GM23248 (cell line): ENCODE results near the gene MALT1. TPM values are rescaled to one million over a fixed set of nuclear protein-coding genes. Genes with fewer than 3 reads are reported as not detected.
A peak's percentile ranks its signal among the peaks of the same experiment; 100 is the strongest.

ENCODE experiments used
- DNase-seq: peaks from one replicate; pipeline ENCODE4 v3.0.0-alpha.2; 2015
- H2AFZ ChIP-seq: fragments of 200-600 bp; sonication (generic); 2 replicates; pipeline ENCODE4 v1.6.1; 2016; ENCODE audit warnings: antibody characterized with exemption
- H3F3A ChIP-seq: fragments of 200-600 bp; sonication (generic); 2 replicates; pipeline ENCODE4 v1.6.1; 2016; ENCODE audit warnings: mild to moderate bottlenecking, antibody characterized with exemption, mixed run types; ENCODE audit not compliant: insufficient read depth
- H3K27ac ChIP-seq: fragments of 200-600 bp; sonication (generic); 2 replicates; pipeline ENCODE4 v1.5.1; 2016; ENCODE audit warnings: mild to moderate bottlenecking
- H3K27me3 ChIP-seq: fragments of 200-600 bp; sonication (generic); replicated peaks from 2 replicates; pipeline ENCODE4 v1.6.1; 2016; ENCODE audit warnings: mild to moderate bottlenecking; ENCODE audit not compliant: insufficient read depth
- H3K36me3 ChIP-seq: fragments of 200-600 bp; sonication (generic); 2 replicates; pipeline ENCODE4 v1.6.1; 2016; ENCODE audit warnings: low read depth, mild to moderate bottlenecking
- H3K4me1 ChIP-seq: fragments of 200-600 bp; sonication (generic); 2 replicates; pipeline ENCODE4 v1.6.1; 2016; ENCODE audit warnings: mild to moderate bottlenecking; ENCODE audit not compliant: insufficient read depth
- H3K4me2 ChIP-seq: fragments of 200-600 bp; sonication (generic); one replicate; pipeline ENCODE4 v1.6.1; 2016; ENCODE audit warnings: mild to moderate bottlenecking; ENCODE audit not compliant: unreplicated experiment
- H3K4me3 ChIP-seq: fragments of 200-600 bp; sonication (generic); 2 replicates; pipeline ENCODE4 v1.5.1; 2016; ENCODE audit warnings: mild to moderate bottlenecking
- H3K79me2 ChIP-seq: fragments of 200-600 bp; sonication (generic); 2 replicates; pipeline ENCODE4 v1.6.1; 2016; ENCODE audit warnings: mild to moderate bottlenecking; ENCODE audit not compliant: insufficient read depth
- H3K9ac ChIP-seq: fragments of 200-600 bp; sonication (generic); 2 replicates; pipeline ENCODE4 v1.6.1; 2016; ENCODE audit warnings: mild to moderate bottlenecking
- H3K9me2 ChIP-seq: fragments of 200-600 bp; sonication (generic); 2 replicates; pipeline ENCODE4 v1.6.1; 2016; ENCODE audit warnings: mixed run types, mild to moderate bottlenecking, moderate library complexity; ENCODE audit not compliant: insufficient read depth
- H3K9me3 ChIP-seq: fragments of 200-600 bp; sonication (generic); one replicate; pipeline ENCODE4 v1.6.1; 2017; ENCODE audit warnings: low read depth
- H4K20me1 ChIP-seq: fragments of 200-600 bp; sonication (generic); 2 replicates; pipeline ENCODE4 v1.6.0; 2016; ENCODE audit not compliant: insufficient read depth
- EZH2 ChIP-seq: fragments of 200-600 bp; sonication (generic); IDR thresholded peaks from 2 replicates; pipeline ENCODE4 v1.6.1; 2018; ENCODE audit warnings: antibody characterized with exemption, mild to moderate bottlenecking; ENCODE audit not compliant: insufficient read depth, poor library complexity, severe bottlenecking
- EZH2phosphoT487 ChIP-seq: fragments of 200-600 bp; sonication (generic); IDR thresholded peaks from 2 replicates; pipeline ENCODE4 v1.6.1; 2018; ENCODE audit warnings: antibody characterized with exemption, moderate library complexity, mild to moderate bottlenecking, low read depth; ENCODE audit not compliant: insufficient read depth
- WGBS, 2 experiments: methylation state at CpG; one replicate each; pipeline ENCODE4 v1.1.6; 2015 to 2017; ENCODE audit warnings: low lambda C conversion rate in 2 of 2, low coverage in 1 of 2; ENCODE audit errors: missing lambda C conversion rate in 2 of 2; 5-methylcytosine and 5-hydroxymethylcytosine counted together
- in situ Hi-C: fragments of 300-500 bp; cut with MboI; formaldehyde crosslinking; loops from 2 replicates; pipeline ENCODE4 v1.15.0; 2020
- polyA plus RNA-seq: library from polyadenylated mRNA; unstranded; fragments of >200 nt; fragmentation: Nextera tagmentation; extraction: Ambion mirVana; gene quantifications from 2 replicates; pipeline ENCODE4 v1.2.1, GENCODE V29; 2016
- total RNA-seq: library from RNA; depleted of rRNA; stranded (reverse); fragments of >200 nt; shearing (Covaris generic); gene quantifications from 2 replicates; pipeline ENCODE4 v1.2.3, GENCODE V29; 2014

The MALT1 gene
- total and polyA plus RNA-seq, 2 experiments from 2014 or later, result 12.6 to 42.5 TPM

GRCh38 chr18:58715540-58715939 is 44.3 kb downstream of the MALT1 start:
- in situ Hi-C loops, result no loop called here
- WGBS, 2 experiments, result 78 to 82% methylated on average over 2 of the region's 2 CpGs
- H3F3A ChIP-seq, result no peaks in the 10 kb centered on the region
- no peak overlapping the region for H3K4me2 ChIP-seq
- H3K27me3 ChIP-seq, result no peaks in the 10 kb centered on the region
- H3K27ac ChIP-seq, result no peak overlapping the region
- no peak overlapping the region for H2AFZ ChIP-seq
- H3K9ac ChIP-seq, result no peak overlapping the region
- no peaks in the 10 kb centered on the region for H3K79me2 ChIP-seq
- TF ChIP-seq EZH2 (no peak), EZH2phosphoT487 (no peak)
- DNase-seq, result no peak
- no peaks in the 10 kb centered on the region for H4K20me1 ChIP-seq
- peaks cover 58% of the 10 kb centered on the region for H3K36me3 ChIP-seq
- no peak overlapping the region for H3K4me3 ChIP-seq
- H3K4me1 ChIP-seq, result no peaks in the 10 kb centered on the region
- H3K9me3 ChIP-seq, result no peaks in the 10 kb centered on the region
- no peaks in the 10 kb centered on the region for H3K9me2 ChIP-seq

- in situ Hi-C loops, result no loop called here
- WGBS, 2 experiments, result 96 to 98% methylated on average over 4 of the region's 4 CpGs
- no peak overlapping the region for H3K27ac ChIP-seq
Measured at GRCh38 chr18:58716060-58716756, 44.9 kb downstream of the MALT1 start.

GRCh38 chr18:58721566-58722239 is 50.4 kb downstream of the MALT1 start:
- Histone ChIP-seq H3F3A (no peaks in the 10 kb centered on the region), H3K9me2 (no peaks in the 10 kb centered on the region), H3K27me3 (no peaks in the 10 kb centered on the region), H3K36me3 (peaks cover 37% of the 10 kb centered on the region), H3K9ac (no peak overlapping the region), H3K79me2 (no peaks in the 10 kb centered on the region; the same call in 1 of the 2 replicates), H4K20me1 (no peaks in the 10 kb centered on the region), H3K9me3 (no peaks in the 10 kb centered on the region), H3K4me2 (no peak overlapping the region), H2AFZ (no peak overlapping the region), H3K4me1 (peaks cover 9% of the 10 kb centered on the region), H3K27ac (peak overlapping the region; percentile 4; the same call in 1 of the 2 replicates), H3K4me3 (no peak overlapping the region)
- TF ChIP-seq EZH2 (no peak), EZH2phosphoT487 (no peak)
- DNase-seq, result peak; percentile 34
- 74 to 75% methylated on average over 9 of the region's 9 CpGs for WGBS, 2 experiments
- in situ Hi-C loops, result no loop called here

More at GRCh38 chr18:58716060-58716756, 44.9 kb downstream of the MALT1 start:
- Histone ChIP-seq H3K9me3 (no peaks in the 10 kb centered on the region), H3K4me3 (no peak overlapping the region), H3K9me2 (no peaks in the 10 kb centered on the region), H3K79me2 (no peaks in the 10 kb centered on the region), H4K20me1 (no peaks in the 10 kb centered on the region), H2AFZ (no peak overlapping the region), H3K36me3 (peaks cover 56% of the 10 kb centered on the region), H3K9ac (no peak overlapping the region), H3K4me2 (no peak overlapping the region), H3K4me1 (peaks cover 2% of the 10 kb centered on the region; the same call in 1 of the 2 replicates), H3K27me3 (no peaks in the 10 kb centered on the region), H3F3A (no peaks in the 10 kb centered on the region)
- no peak for DNase-seq
- TF ChIP-seq EZH2phosphoT487 (no peak), EZH2 (no peak)

GRCh38 chr18:58723810-58724602 is 52.7 kb downstream of the MALT1 start:
- H2AFZ ChIP-seq, result no peak overlapping the region
- H3K4me2 ChIP-seq, result no peak overlapping the region
- H3K27me3 ChIP-seq, result no peaks in the 10 kb centered on the region
- in situ Hi-C loops, result no loop called here
- no peak overlapping the region for H3K9ac ChIP-seq
- H3F3A ChIP-seq, result no peaks in the 10 kb centered on the region
- no peaks in the 10 kb centered on the region; the same call in 1 of the 2 replicates for H3K79me2 ChIP-seq
- H3K4me3 ChIP-seq, result no peak overlapping the region
- peak; percentile 37 for DNase-seq
- H3K9me2 ChIP-seq, result no peaks in the 10 kb centered on the region
- no peaks in the 10 kb centered on the region for H3K9me3 ChIP-seq
- peak overlapping the region; percentile 9; the same call in 1 of the 2 replicates for H3K27ac ChIP-seq
- peaks cover 29% of the 10 kb centered on the region for H3K36me3 ChIP-seq
- WGBS, 2 experiments, result 48 to 51% methylated on average over 3 of the region's 3 CpGs
- TF ChIP-seq EZH2 (no peak), EZH2phosphoT487 (no peak)
- peaks cover 9% of the 10 kb centered on the region for H3K4me1 ChIP-seq
- no peaks in the 10 kb centered on the region for H4K20me1 ChIP-seq
